GM23338 (cell line): ENCODE data around the gene NR2C2AP. TPM values are rescaled to one million over a fixed set of nuclear protein-coding genes. Genes with fewer than 3 reads are reported as not detected.

Experiments used
- ATAC-seq: fragments of 200-7000 bp; cut with Tn5 transposase; 3 replicates; pipeline ENCODE4 v1.9.1; 2020
- DNase-seq: peaks from one replicate; pipeline ENCODE4 v3.0.0-alpha.2; 2015; ENCODE audit warnings: low spot score
- H2AFZ ChIP-seq: fragments of 200-600 bp; sonication (generic); 2 replicates; pipeline ENCODE4 v1.8.0; 2016; ENCODE audit warnings: antibody characterized with exemption, mild to moderate bottlenecking, moderate library complexity
- H3F3A ChIP-seq: fragments of 200-600 bp; sonication (generic); replicated peaks from 2 replicates; pipeline ENCODE4 v1.8.0; 2017; ENCODE audit warnings: antibody characterized with exemption, mixed run types, low read depth
- H3K27ac ChIP-seq: fragments of 200-600 bp; sonication (generic); 2 replicates; pipeline ENCODE4 v1.6.1; 2016; ENCODE audit warnings: low read depth
- H3K27me3 ChIP-seq: fragments of 200-600 bp; sonication (generic); 2 replicates; pipeline ENCODE4 v1.8.0; 2016; ENCODE audit warnings: mild to moderate bottlenecking, mixed run types, moderate library complexity; ENCODE audit not compliant: insufficient read depth
- H3K36me3 ChIP-seq: fragments of 200-600 bp; sonication (generic); 2 replicates; pipeline ENCODE4 v1.8.0; 2016; ENCODE audit warnings: mild to moderate bottlenecking; ENCODE audit not compliant: insufficient read depth
- H3K4me1 ChIP-seq: fragments of 200-600 bp; sonication (generic); 2 replicates; pipeline ENCODE4 v1.8.0; 2016; ENCODE audit warnings: mild to moderate bottlenecking, moderate library complexity; ENCODE audit not compliant: insufficient read depth
- H3K4me2 ChIP-seq: fragments of 200-600 bp; sonication (generic); 2 replicates; pipeline ENCODE4 v1.7.1; 2017; ENCODE audit warnings: mixed run types
- H3K4me3 ChIP-seq: fragments of 200-600 bp; sonication (generic); 2 replicates; pipeline ENCODE4 v1.6.1; 2016; ENCODE audit warnings: mixed run types
- H3K79me2 ChIP-seq: fragments of 200-600 bp; sonication (generic); replicated peaks from 2 replicates; pipeline ENCODE4 v1.8.0; 2017; ENCODE audit warnings: mild to moderate bottlenecking; ENCODE audit not compliant: insufficient read depth
- H3K9me2 ChIP-seq: fragments of 200-600 bp; sonication (generic); 2 replicates; pipeline ENCODE4 v1.8.0; 2017; ENCODE audit not compliant: insufficient read depth
- H4K20me1 ChIP-seq: fragments of 200-600 bp; sonication (generic); replicated peaks from 2 replicates; pipeline ENCODE4 v1.8.0; 2017; ENCODE audit warnings: mild to moderate bottlenecking; ENCODE audit not compliant: insufficient read depth
- H3K27ac Mint-ChIP-seq: 2 replicates; pipeline ENCODE4 v1.8.0; 2020; ENCODE audit warnings: inconsistent platforms, mild to moderate bottlenecking, moderate library complexity, mixed read lengths
- H3K27me3 Mint-ChIP-seq: 3 replicates; pipeline ENCODE4 v1.8.0; 2022; ENCODE audit warnings: low read depth, mild to moderate bottlenecking, moderate library complexity, mixed read lengths, inconsistent platforms; ENCODE audit not compliant: insufficient read depth, poor library complexity
- H3K36me3 Mint-ChIP-seq: 3 replicates; pipeline ENCODE4 v1.8.0; 2021; ENCODE audit warnings: low read depth, mild to moderate bottlenecking, inconsistent platforms, moderate library complexity, mixed read lengths
- H3K4me1 Mint-ChIP-seq: 3 replicates; pipeline ENCODE4 v1.8.0; 2020; ENCODE audit warnings: mild to moderate bottlenecking, inconsistent platforms, mixed read lengths
- H3K4me3 Mint-ChIP-seq: 3 replicates; pipeline ENCODE4 v1.8.0; 2021; ENCODE audit warnings: moderate library complexity, mild to moderate bottlenecking, inconsistent platforms, mixed read lengths
- H3K9me3 Mint-ChIP-seq: 3 replicates; pipeline ENCODE4 v1.8.0; 2020; ENCODE audit warnings: moderate library complexity, mild to moderate bottlenecking, inconsistent platforms, mixed read lengths
- CREB1 ChIP-seq: fragments of 250-450 bp; sonication (Bioruptor Pico); IDR thresholded peaks from 2 replicates; pipeline ENCODE4 v1.5.0; 2020; ENCODE audit warnings: low read depth, mild to moderate bottlenecking, moderate library complexity
- CTCF ChIP-seq, 2 experiments: fragments of 200-600 bp in 1 of 2; sonication (generic) in 1 of 2; conservative IDR thresholded peaks; 2 replicates each; pipeline versions ENCODE4 v1.5.1 to v1.6.1; 2016 to 2017; ENCODE audit warnings: antibody characterized with exemption in 2 of 2, low read depth in 2 of 2, mild to moderate bottlenecking in 2 of 2, moderate library complexity in 1 of 2
- EZH2 ChIP-seq: fragments of 200-600 bp; sonication (generic); IDR thresholded peaks from one replicate; pipeline ENCODE4 v1.8.0; 2017; ENCODE audit warnings: antibody characterized with exemption, mild to moderate bottlenecking, low read depth; ENCODE audit not compliant: unreplicated experiment
- EZH2phosphoT487 ChIP-seq: fragments of 200-600 bp; sonication (generic); IDR thresholded peaks from one replicate; pipeline ENCODE4 v1.8.1; 2018; ENCODE audit warnings: antibody characterized with exemption; ENCODE audit not compliant: unreplicated experiment
- JUNB ChIP-seq: IDR thresholded peaks from one replicate; pipeline ENCODE4 v1.6.1; 2016; ENCODE audit warnings: antibody characterized with exemption; ENCODE audit not compliant: unreplicated experiment
- NANOG ChIP-seq: IDR thresholded peaks from 2 replicates; pipeline ENCODE4 v1.6.1; 2016; ENCODE audit warnings: antibody characterized with exemption, borderline replicate concordance
- POLR2AphosphoS5 ChIP-seq: IDR thresholded peaks from 2 replicates; pipeline ENCODE4 v1.6.1; 2016; ENCODE audit warnings: antibody characterized with exemption, low read depth
- REST ChIP-seq: IDR thresholded peaks from one replicate; pipeline ENCODE4 v1.6.1; 2018; ENCODE audit warnings: antibody characterized with exemption; ENCODE audit not compliant: unreplicated experiment
- STAT1 ChIP-seq: IDR thresholded peaks from one replicate; pipeline ENCODE4 v1.6.1; 2016; ENCODE audit warnings: antibody characterized with exemption; ENCODE audit not compliant: unreplicated experiment
- ZNF114 ChIP-seq: fragments of 250-450 bp; sonication (Bioruptor Pico); IDR thresholded peaks from 2 replicates; pipeline ENCODE4 v1.5.0; 2020; ENCODE audit warnings: mild to moderate bottlenecking, moderate library complexity
- ZNF331 ChIP-seq: fragments of 250-450 bp; sonication (Bioruptor Pico); IDR thresholded peaks from 2 replicates; pipeline ENCODE4 v1.5.0; 2020; ENCODE audit warnings: low read depth, mild to moderate bottlenecking, moderate library complexity
- polyA plus RNA-seq: library from polyadenylated mRNA; unstranded; fragments of >200 nt; fragmentation: Nextera tagmentation; extraction: Ambion mirVana; gene quantifications from 2 replicates; pipeline ENCODE4 v1.2.1, GENCODE V29; 2016
- total RNA-seq: library from RNA; depleted of rRNA; stranded (reverse); fragments of >200 nt; shearing (Covaris generic); gene quantifications from 2 replicates; pipeline ENCODE4 v1.2.3, GENCODE V29; 2014
- TF ChIP-seq, protein P1 (sequence below): IDR thresholded peaks from 2 replicates; pipeline ENCODE4 v1.6.1; 2016; ENCODE audit warnings: antibody characterized with exemption
- TF ChIP-seq, protein P2 (sequence below): fragments of 250-450 bp; sonication (Bioruptor Pico); IDR thresholded peaks from 2 replicates; pipeline ENCODE4 v1.5.0; 2020; ENCODE audit warnings: mild to moderate bottlenecking, moderate library complexity

Gene NR2C2AP
- total and polyA plus RNA-seq, 2 experiments from 2014 or later, result 14.4 to 25.7 TPM

GRCh38 chr19:19176950-19177349, 26.3 kb downstream of the NR2C2AP start:
- DNase-seq (no peak), ATAC-seq (no peak)
- H3K36me3 ChIP-seq, result no peaks in the 10 kb centered on the region
- Mint-ChIP-seq H3K36me3 (peaks cover 12% of the 10 kb centered on the region), H3K27me3 (peaks cover 10% of the 10 kb centered on the region), H3K9me3 (no peaks in the 10 kb centered on the region), H3K27ac (no peak overlapping the region), H3K4me3 (no peak overlapping the region), H3K4me1 (peaks cover 6% of the 10 kb centered on the region)
- no peak overlapping the region for H3K27ac ChIP-seq
- H3K4me1 ChIP-seq, result peaks cover 6% of the 10 kb centered on the region
- H3F3A ChIP-seq, result no peaks in the 10 kb centered on the region
- H3K79me2 ChIP-seq, result no peaks in the 10 kb centered on the region
- TF ChIP-seq, protein P1, sequence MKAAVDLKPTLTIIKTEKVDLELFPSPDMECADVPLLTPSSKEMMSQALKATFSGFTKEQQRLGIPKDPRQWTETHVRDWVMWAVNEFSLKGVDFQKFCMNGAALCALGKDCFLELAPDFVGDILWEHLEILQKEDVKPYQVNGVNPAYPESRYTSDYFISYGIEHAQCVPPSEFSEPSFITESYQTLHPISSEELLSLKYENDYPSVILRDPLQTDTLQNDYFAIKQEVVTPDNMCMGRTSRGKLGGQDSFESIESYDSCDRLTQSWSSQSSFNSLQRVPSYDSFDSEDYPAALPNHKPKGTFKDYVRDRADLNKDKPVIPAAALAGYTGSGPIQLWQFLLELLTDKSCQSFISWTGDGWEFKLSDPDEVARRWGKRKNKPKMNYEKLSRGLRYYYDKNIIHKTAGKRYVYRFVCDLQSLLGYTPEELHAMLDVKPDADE, result no peak
- TF ChIP-seq, protein P2, sequence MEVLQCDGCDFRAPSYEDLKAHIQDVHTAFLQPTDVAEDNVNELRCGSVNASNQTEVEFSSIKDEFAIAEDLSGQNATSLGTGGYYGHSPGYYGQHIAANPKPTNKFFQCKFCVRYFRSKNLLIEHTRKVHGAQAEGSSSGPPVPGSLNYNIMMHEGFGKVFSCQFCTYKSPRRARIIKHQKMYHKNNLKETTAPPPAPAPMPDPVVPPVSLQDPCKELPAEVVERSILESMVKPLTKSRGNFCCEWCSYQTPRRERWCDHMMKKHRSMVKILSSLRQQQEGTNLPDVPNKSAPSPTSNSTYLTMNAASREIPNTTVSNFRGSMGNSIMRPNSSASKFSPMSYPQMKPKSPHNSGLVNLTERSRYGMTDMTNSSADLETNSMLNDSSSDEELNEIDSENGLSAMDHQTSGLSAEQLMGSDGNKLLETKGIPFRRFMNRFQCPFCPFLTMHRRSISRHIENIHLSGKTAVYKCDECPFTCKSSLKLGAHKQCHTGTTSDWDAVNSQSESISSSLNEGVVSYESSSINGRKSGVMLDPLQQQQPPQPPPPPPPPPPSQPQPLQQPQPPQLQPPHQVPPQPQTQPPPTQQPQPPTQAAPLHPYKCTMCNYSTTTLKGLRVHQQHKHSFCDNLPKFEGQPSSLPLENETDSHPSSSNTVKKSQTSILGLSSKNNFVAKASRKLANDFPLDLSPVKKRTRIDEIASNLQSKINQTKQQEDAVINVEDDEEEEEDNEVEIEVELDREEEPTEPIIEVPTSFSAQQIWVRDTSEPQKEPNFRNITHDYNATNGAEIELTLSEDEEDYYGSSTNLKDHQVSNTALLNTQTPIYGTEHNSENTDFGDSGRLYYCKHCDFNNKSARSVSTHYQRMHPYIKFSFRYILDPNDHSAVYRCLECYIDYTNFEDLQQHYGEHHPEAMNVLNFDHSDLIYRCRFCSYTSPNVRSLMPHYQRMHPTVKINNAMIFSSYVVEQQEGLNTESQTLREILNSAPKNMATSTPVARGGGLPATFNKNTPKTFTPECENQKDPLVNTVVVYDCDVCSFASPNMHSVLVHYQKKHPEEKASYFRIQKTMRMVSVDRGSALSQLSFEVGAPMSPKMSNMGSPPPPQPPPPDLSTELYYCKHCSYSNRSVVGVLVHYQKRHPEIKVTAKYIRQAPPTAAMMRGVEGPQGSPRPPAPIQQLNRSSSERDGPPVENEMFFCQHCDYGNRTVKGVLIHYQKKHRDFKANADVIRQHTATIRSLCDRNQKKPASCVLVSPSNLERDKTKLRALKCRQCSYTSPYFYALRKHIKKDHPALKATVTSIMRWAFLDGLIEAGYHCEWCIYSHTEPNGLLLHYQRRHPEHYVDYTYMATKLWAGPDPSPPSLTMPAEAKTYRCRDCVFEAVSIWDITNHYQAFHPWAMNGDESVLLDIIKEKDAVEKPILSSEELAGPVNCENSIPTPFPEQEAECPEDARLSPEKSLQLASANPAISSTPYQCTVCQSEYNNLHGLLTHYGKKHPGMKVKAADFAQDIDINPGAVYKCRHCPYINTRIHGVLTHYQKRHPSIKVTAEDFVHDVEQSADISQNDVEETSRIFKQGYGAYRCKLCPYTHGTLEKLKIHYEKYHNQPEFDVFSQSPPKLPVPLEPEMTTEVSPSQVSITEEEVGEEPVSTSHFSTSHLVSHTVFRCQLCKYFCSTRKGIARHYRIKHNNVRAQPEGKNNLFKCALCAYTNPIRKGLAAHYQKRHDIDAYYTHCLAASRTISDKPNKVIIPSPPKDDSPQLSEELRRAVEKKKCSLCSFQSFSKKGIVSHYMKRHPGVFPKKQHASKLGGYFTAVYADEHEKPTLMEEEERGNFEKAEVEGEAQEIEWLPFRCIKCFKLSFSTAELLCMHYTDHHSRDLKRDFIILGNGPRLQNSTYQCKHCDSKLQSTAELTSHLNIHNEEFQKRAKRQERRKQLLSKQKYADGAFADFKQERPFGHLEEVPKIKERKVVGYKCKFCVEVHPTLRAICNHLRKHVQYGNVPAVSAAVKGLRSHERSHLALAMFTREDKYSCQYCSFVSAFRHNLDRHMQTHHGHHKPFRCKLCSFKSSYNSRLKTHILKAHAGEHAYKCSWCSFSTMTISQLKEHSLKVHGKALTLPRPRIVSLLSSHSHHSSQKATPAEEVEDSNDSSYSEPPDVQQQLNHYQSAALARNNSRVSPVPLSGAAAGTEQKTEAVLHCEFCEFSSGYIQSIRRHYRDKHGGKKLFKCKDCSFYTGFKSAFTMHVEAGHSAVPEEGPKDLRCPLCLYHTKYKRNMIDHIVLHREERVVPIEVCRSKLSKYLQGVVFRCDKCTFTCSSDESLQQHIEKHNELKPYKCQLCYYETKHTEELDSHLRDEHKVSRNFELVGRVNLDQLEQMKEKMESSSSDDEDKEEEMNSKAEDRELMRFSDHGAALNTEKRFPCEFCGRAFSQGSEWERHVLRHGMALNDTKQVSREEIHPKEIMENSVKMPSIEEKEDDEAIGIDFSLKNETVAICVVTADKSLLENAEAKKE (CRISPR knock-in tag), result no peak
- TF ChIP-seq STAT1 (no peak), EZH2 (no peak), CTCF (conservative IDR thresholded peaks at IDR 0.05; ENCODE audit: low read depth in 2 of 2) (no peak), POLR2AphosphoS5 (no peak), NANOG (no peak), JUNB (no peak), ZNF331 (CRISPR knock-in tag) (no peak), CREB1 (CRISPR knock-in tag) (no peak), ZNF114 (CRISPR knock-in tag) (no peak), REST (no peak), EZH2phosphoT487 (no peak)
- H3K9me2 ChIP-seq, result no peaks in the 10 kb centered on the region
- H3K4me3 ChIP-seq, result no peak overlapping the region
- H3K27me3 ChIP-seq, result peaks cover under 1% of the 10 kb centered on the region; the same call in 1 of the 2 replicates
- H3K4me2 ChIP-seq, result no peak overlapping the region
- H2AFZ ChIP-seq, result no peak overlapping the region
- H4K20me1 ChIP-seq, result no peaks in the 10 kb centered on the region
